Inflammatory macrophage treated with lipopolysaccharide for 4 hours (primary cell): Measurements from ENCODE around the gene TRAPPC2B.
"Not testable (repeated sequence)": the region's sequence is repeated elsewhere in the genome, so short reads cannot be mapped to it uniquely, and the experiment has no call there.

Experiments used
- DNase-seq: peaks from one replicate; pipeline ENCODE4 v3.0.0-alpha.2; 2020

Gene TRAPPC2B

GRCh38 chr19:57374647-57375046 is 11.3 kb downstream of the TRAPPC2B start:
- DNase-seq = not testable (repeated sequence)

GRCh38 chr19:57376151-57376550 is 12.8 kb downstream of the TRAPPC2B start:
- DNase-seq = no peak

GRCh38 chr19:57377498-57378146 is 14.3 kb downstream of the TRAPPC2B start:
- DNase-seq = no peak

- no peak for DNase-seq
These were observed 17.6 kb downstream of the TRAPPC2B start for GRCh38 chr19:57380923-57381322.

GRCh38 chr19:57382806-57383488 is 19.6 kb downstream of the TRAPPC2B start:
- no peak for DNase-seq

GRCh38 chr19:57389194-57389729 is 25.9 kb downstream of the TRAPPC2B start:
- DNase-seq = no peak

GRCh38 chr19:57389730-57390598 is 26.6 kb downstream of the TRAPPC2B start, which contains the start of gene ZNF548:
Gene ZNF548, plus strand, starts transcription at chr19:57389854. Its CDS starts 246 bp downstream, at chr19:57390100.
- DNase-seq = peak; percentile 99

- no peak for DNase-seq
These were observed 32.4 kb downstream of the TRAPPC2B start for GRCh38 chr19:57395710-57396109.

GRCh38 chr19:57398868-57399267 is 35.5 kb downstream of the TRAPPC2B start:
- DNase-seq = no peak

GRCh38 chr19:57403737-57404563 is 40.6 kb downstream of the TRAPPC2B start:
- no peak for DNase-seq

- DNase-seq = peak; percentile 40
These were observed 43.3 kb downstream of the TRAPPC2B start for GRCh38 chr19:57406516-57407123.

- DNase-seq = peak; percentile 97
These were observed 47.7 kb downstream of the TRAPPC2B start, which contains the start of gene ZNF17 for GRCh38 chr19:57410877-57411671. Gene ZNF17, plus strand, starts transcription at chr19:57411161. Its CDS starts 2,455 bp downstream, at chr19:57413616.
